K562 (cell line): ENCODE results near the gene CLIP4. TPM values are rescaled to one million over a fixed set of nuclear protein-coding genes. Genes with fewer than 3 reads are reported as not detected.

Experiments used
- ASH1L ChIP-seq: fragments of 450-650 bp; IDR thresholded peaks from 2 replicates; pipeline ENCODE4 v1.6.1; 2018; ENCODE audit warnings: borderline replicate concordance, mild to moderate bottlenecking, low read depth; ENCODE audit not compliant: partially characterized antibody
- CEBPZ ChIP-seq: fragments of 150-350 bp; IDR thresholded peaks from 2 replicates; pipeline ENCODE4 v1.6.1; 2014; ENCODE audit warnings: low read depth, mild to moderate bottlenecking, low read length, borderline replicate concordance
- ETS2 ChIP-seq: IDR thresholded peaks from 2 replicates; pipeline ENCODE4 v1.6.1; 2016; ENCODE audit warnings: borderline replicate concordance, missing genetic modification characterization, mild to moderate bottlenecking, moderate library complexity, missing compliant biosample characterization; ENCODE audit not compliant: poor library complexity, severe bottlenecking
- FOXP4 ChIP-seq: sonication (generic); formaldehyde crosslinking; IDR thresholded peaks from 2 replicates; pipeline ENCODE4 v1.8.0; 2022; ENCODE audit warnings: mild to moderate bottlenecking, missing genetic modification reagents, borderline replicate concordance
- HMG20A ChIP-seq: fragments of 450-650 bp; formaldehyde crosslinking; conservative IDR thresholded peaks from 2 replicates; pipeline ENCODE4 v1.4.0; 2020; ENCODE audit warnings: mild to moderate bottlenecking, mixed read lengths
- TFE3 ChIP-seq: fragments of 450-650 bp; formaldehyde crosslinking; IDR thresholded peaks from 2 replicates; pipeline ENCODE4 v1.4.0; 2020; ENCODE audit warnings: mild to moderate bottlenecking, mixed read lengths
- TSC22D4 ChIP-seq: fragments of 450-650 bp; IDR thresholded peaks from 2 replicates; pipeline ENCODE4 v1.6.1; 2016; ENCODE audit warnings: missing genetic modification characterization, missing biosample characterization, control low read depth
- ZBTB1 ChIP-seq: sonication (generic); formaldehyde crosslinking; IDR thresholded peaks from 2 replicates; pipeline ENCODE4 v1.8.1; 2023; ENCODE audit warnings: missing genetic modification reagents, low read depth, mild to moderate bottlenecking, borderline replicate concordance
- ZNF184 ChIP-seq: sonication (generic); formaldehyde crosslinking; IDR thresholded peaks from 2 replicates; pipeline ENCODE4 v1.5.0; 2020; ENCODE audit warnings: missing genetic modification reagents
- polyA plus RNA-seq, 8 experiments: library from polyadenylated mRNA; depleted of rRNA in 4 of 8; stranded (reverse) in 5 of 8; unstranded in 3 of 8; fragments of >200 nt; fragmentation: Nextera tagmentation in 2 of 8; fragmentation: Illumina TruSeq in 1 of 8; extraction: Ambion mirVana in 2 of 8; extraction: Trizol in 1 of 8; gene quantifications; 2 replicates each; pipeline versions ENCODE4 v1.2.1 to v1.2.3, GENCODE V29; 2011 to 2014; ENCODE audit warnings: inconsistent platforms in 1 of 8, missing spikeins in 1 of 8
- total RNA-seq, 7 experiments: library from RNA; depleted of rRNA in 6 of 7; stranded (reverse); fragments of >200 nt in 6 of 7; fragmentation: Illumina TruSeq in 2 of 7; extraction: Trizol in 2 of 7; gene quantifications; 2 replicates each; pipeline versions ENCODE4 v1.2.1 to v1.2.3, GENCODE V29; 2011 to 2021; ENCODE audit warnings: low replicate concordance in 1 of 7

CLIP4 gene
- total and polyA plus RNA-seq, 9 of the 15 experiments (the other 6 are each of a cell fraction or from before 2014, with no cell fraction given) = 0.03 to 0.38 (median 0.13) TPM; not detected in 5

- TF ChIP-seq ETS2 (no peak), ZBTB1 (CRISPR knock-in tag) (no peak), ZNF184 (no peak), HMG20A (CRISPR knock-in tag) (no peak), CEBPZ (no peak), FOXP4 (no peak), TFE3 (CRISPR knock-in tag) (no peak), TSC22D4 (no peak), ASH1L (no peak)
- TF ChIP-seq, all 486 proteins: peak for 0
These were observed 39.1 kb upstream of the CLIP4 start (continued) for GRCh38 chr2:29075894-29076705.
